ENCODE results near the gene ZNF157.
"Not testable (repeated sequence)": the region's sequence is repeated elsewhere in the genome, so short reads cannot be mapped to it uniquely, and the experiment has no call there.

Gene ZNF157

DNA sequence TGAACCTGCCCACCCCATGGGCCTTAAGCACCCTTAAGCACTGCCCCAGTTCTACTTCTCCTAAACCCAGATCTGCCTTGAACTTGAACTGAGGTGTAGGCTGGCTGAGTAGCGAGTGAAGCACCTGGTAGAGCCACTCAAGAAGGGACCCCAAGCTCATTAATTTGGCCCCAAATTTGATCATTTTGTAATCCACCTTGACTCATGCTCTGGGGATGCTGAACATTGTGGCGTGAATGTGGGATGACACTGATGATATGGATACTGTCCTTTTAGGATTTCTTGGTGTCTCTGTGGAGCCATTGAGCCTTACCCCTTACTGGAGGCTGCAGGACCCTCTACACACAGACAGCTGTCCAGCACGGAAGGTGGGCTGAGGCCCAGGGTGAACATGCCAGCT, at the start of gene ZNF157:
TSS of gene ZNF157 (plus strand) at position 301 of the 400 bp plus-strand sequence. CDS start at position 392, 91 bp downstream.
- TF ChIP-seq, protein P1, sequence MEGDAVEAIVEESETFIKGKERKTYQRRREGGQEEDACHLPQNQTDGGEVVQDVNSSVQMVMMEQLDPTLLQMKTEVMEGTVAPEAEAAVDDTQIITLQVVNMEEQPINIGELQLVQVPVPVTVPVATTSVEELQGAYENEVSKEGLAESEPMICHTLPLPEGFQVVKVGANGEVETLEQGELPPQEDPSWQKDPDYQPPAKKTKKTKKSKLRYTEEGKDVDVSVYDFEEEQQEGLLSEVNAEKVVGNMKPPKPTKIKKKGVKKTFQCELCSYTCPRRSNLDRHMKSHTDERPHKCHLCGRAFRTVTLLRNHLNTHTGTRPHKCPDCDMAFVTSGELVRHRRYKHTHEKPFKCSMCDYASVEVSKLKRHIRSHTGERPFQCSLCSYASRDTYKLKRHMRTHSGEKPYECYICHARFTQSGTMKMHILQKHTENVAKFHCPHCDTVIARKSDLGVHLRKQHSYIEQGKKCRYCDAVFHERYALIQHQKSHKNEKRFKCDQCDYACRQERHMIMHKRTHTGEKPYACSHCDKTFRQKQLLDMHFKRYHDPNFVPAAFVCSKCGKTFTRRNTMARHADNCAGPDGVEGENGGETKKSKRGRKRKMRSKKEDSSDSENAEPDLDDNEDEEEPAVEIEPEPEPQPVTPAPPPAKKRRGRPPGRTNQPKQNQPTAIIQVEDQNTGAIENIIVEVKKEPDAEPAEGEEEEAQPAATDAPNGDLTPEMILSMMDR (conservative IDR thresholded peaks at IDR 0.05; ENCODE audit: low read depth, low read length) = no peak
- no peak for DNase-seq (ENCODE audit: low read depth)
- H3K4me3 ChIP-seq (ENCODE audit: low read length) = no peak within 1 kb of the TSS

GRCh38 chrX:47321386-47321785, 49.0 kb upstream of the ZNF157 start:
- H3K4me3 ChIP-seq (ENCODE audit: low read length) = no peak overlapping the region
- TF ChIP-seq, protein P1 (conservative IDR thresholded peaks at IDR 0.05; ENCODE audit: low read depth, low read length) = no peak
- no peak for DNase-seq (ENCODE audit: low read depth)

- TF ChIP-seq, protein P1 (conservative IDR thresholded peaks at IDR 0.05; ENCODE audit: low read depth, low read length) = no peak
- DNase-seq (ENCODE audit: low read depth) = no peak
- H3K4me3 ChIP-seq (ENCODE audit: low read length) = no peak overlapping the region
Observed at GRCh38 chrX:47321823-47322371, 48.5 kb upstream of the ZNF157 start.

GRCh38 chrX:47327902-47328301, 42.5 kb upstream of the ZNF157 start:
- no peak for DNase-seq (ENCODE audit: low read depth)
- TF ChIP-seq, protein P1 (conservative IDR thresholded peaks at IDR 0.05; ENCODE audit: low read depth, low read length) = no peak
- no peak overlapping the region for H3K4me3 ChIP-seq (ENCODE audit: low read length)

GRCh38 chrX:47332729-47333128, 37.6 kb upstream of the ZNF157 start:
- not testable (repeated sequence) for H3K4me3 ChIP-seq (ENCODE audit: low read length); DNase-seq (ENCODE audit: low read depth)

DNA sequence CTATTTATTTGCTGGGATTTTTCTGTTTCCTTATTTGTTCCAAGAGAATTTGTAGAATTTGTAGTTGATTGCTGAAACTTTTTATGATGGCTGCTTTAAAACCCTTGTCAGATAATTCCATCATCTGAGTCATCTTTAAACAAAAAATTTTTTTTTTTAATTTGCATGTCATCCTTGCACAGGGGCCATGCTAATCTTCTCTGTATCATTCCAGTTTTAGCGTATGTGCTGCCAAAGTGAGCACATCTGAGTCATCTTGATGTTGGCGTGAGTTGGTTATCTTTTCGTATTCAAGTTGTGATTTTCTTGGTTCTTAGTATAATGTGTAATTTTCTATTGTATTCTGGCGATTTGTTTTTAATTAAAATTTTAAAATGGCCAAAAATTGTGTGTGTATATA, 18.7 kb upstream of the ZNF157 start:
- no peak for DNase-seq (ENCODE audit: low read depth)
- no peak overlapping the region for H3K4me3 ChIP-seq (ENCODE audit: low read length)
- TF ChIP-seq, protein P1 (conservative IDR thresholded peaks at IDR 0.05; ENCODE audit: low read depth, low read length) = no peak

DNA sequence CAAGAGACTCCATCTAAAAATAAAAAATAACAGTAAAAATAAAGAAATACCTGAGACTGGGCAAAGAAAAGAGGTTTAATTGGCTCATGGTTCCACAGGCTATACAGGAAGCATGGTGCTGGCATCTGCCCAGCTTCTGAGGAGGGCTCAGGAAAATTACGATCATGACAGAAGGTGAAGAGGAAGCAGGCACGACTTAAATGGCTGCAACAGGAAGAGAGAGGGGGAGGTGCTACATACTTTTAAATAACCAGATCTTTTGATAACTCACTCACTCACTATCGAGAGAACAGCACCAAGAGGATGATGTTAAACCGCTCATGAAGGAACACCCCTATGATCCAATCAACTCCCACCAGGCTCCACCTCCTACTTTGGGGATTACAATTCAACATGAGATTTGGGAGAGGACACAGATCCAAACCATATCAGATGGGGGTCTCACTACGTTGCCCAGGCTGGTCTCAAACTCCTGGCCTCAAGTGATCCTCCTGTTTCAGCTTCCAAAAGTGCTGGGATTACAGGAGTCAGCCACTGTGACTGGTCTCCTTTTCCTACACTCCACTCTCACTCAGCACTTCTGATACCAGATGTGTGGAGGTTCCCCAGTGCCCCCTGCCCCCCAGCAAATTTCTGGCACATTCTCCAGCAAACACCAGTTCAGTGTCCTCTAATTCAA, 11.9 kb upstream of the ZNF157 start:
- TF ChIP-seq, protein P1 (conservative IDR thresholded peaks at IDR 0.05; ENCODE audit: low read depth, low read length) = no peak
- H3K4me3 ChIP-seq (ENCODE audit: low read length) = no peak overlapping the region
- no peak for DNase-seq (ENCODE audit: low read depth)

Measured in retinal pigment epithelial cell (primary cell).